ENCODE data around the gene FKBP1B. TPM values are rescaled to one million over a fixed set of nuclear protein-coding genes. Genes with fewer than 3 reads are reported as not detected.
A peak's percentile ranks its signal among the peaks of the same experiment; 100 is the strongest.
"Not testable (repeated sequence)": the region's sequence is repeated elsewhere in the genome, so short reads cannot be mapped to it uniquely, and the experiment has no call there.

FKBP1B gene
- polyA plus RNA-seq, 1 donor, result 10.0 TPM

DNA sequence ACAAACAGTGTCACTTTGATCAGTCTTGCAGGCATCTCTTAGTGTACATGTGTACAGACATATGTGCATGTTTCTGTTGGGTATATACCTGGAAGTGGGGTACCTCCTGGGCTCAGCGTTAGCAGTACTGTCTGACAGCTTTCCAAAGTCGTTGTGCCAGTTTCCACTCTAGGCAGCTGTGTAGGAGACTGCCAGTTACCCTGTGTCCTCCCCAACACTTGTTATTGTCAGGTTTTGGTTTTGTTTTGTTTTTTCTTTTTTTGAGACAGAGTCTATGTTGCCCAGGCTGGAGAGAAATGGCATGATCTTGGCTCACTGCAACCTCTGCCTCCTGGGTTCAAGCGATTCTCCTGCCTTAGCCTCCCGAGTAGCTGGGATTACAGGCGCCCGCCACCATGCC is 6.2 kb downstream of the FKBP1B start:
- DNase-seq, result no peak

DNA sequence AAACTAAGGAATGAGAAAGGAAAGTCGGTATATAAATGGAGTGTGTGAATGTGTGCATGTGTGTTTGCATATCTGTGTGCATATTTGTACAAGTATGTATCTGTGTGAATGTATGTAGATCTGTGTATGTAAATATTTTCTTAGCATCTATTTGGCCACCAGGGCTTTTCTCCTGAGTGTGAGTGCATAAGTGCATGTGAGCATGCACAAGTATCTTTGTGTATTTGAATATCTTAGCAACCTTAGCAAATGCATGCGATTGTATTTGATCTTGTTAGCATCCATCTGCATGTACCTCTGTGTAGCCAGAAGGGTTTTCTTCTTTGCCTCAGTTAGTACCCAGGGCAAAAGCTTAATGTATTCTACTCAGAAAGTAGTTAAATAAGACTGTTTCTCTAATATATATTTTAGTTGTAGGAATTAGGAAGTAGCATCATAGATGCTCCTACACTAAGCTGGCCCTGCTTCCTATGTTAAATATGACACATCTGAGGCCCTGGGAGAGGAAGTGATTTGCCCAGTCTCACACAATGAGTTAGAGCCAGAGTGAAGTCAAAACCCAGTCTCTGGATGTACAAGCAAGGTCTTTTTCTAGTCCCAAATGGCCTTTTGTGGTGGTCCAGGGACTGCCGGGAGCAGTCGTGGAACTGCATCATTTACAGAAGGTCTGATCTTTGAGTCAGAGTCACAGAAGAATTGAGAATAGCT is 9.2 kb downstream of the FKBP1B start:
- no peak for DNase-seq

DNA sequence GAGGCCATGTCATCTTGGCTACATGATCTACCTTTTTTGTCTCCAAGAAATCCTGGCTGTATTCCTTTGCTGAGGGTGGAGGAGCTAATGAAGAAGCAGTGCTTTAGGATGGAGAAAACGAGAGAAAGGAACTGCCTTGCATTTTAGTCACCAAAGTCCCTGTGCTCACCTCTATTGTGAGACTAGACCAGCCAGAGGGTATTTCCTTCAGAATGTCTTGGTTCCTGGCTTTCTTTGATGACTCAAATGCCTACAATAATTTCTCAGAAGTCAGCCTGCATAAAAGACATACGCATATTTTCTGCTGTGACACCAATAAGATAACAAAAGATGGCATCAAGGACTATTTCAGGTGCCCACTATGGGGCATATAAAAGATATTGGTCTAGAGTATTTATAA is 15.8 kb downstream of the FKBP1B start:
- no peak for DNase-seq

DNA sequence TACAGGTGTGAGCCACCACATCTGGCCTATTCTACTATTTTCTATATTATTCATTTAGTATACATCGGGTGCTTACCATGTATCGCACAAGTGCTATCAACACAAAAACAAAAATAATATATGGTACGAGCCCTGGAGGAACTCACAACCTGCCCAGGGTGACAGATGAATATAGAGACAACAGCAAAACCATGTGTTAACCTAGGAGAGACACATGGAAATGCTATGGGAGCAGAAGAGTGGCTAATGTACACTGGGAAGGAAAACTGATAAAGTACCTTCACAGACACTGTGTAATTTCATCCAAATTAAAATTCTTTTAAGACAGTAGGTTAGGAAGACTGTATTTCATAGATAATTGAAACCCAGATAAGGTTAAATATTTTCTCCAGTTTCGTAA is 22.7 kb downstream of the FKBP1B start:
- no peak for DNase-seq

DNA sequence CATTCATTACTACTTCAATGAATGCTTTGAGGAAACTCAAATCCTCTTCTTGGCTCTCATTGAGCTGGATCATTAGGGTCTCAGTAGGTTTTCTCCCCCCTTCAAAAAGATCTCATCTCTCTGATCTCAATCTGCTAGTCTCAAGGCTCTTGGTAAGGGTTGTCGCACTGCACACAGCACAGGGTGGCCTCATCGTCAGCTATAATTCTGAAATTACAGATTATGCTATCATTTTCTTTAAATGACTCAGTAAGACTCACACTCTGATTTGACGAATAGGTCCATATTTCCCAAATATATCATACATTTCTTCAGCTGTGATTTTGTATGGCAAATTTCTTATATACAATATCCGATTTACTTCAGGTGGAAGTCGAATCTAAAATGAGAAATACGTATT is 24.3 kb downstream of the FKBP1B start:
- DNase-seq, result no peak

DNA sequence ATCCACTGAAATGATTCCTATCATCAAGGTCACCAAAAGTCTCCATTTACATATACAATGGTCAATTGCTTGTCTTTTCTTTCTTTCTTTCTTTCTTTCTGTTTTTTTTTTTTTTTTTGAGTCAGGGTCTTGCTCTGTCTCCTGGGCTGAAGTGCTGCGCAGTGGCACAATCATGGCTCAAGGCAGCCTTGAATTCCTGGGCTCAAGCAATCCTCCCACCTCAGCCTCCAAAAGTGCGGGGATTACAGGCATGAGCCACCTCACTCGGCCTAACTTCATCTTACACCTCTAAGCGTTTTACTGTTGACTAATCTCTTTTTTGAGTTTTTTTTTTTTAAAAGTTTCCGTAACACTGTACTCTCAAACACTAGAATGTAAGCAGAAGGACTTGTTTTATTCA is 25.7 kb downstream of the FKBP1B start:
- no peak for DNase-seq

DNA sequence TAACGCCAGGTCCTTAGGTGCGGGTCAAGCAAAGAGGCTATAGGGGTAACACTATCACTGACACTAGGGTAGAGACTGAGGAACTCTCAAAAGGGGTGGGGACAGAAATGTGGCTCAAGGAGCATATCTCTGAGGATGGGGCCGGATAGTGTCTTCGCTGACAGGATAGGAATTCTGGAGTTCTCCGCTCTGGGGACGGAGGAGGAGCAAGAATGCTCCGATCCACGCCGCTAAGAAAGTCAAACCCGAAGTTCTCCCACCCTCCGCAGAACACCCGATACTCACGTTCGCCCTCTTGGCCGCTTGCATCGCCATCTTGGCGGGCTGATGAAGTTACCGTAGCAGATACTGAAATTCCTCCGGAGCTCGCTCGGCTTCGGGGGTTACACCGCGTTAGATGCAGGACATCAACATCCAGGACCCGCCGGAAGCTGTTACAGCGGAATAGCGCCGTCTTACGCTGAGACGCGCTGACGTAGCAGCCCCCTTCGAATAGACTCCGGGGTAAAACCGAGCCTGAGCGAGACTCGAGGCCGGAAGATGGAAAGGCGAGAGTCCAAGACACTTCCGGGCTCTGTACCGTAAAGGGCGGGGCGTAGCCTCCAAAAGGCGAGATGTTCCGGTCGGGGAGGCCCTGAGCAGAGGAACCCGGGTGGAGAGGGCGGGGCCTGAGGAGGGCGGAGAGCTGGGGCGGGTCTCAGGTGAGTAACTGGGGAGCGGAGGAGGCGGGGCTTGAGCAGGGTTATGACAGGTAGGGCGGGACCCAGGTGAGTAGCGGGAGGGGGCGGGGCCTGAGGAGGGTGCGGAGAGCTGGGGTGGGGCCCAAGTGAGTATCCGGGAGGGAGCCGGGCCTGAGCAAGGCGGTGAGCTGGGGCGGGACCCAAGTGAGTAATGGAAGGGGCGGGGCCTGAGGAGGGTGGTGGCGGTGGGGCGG is 26.6 kb downstream of the FKBP1B start, which contains the start of gene SF3B6:
Gene SF3B6, minus strand, starts transcription at position 412 of the 934 bp plus-strand sequence. Its CDS starts 97 bp downstream, at position 315.
- DNase-seq, result peak; percentile 99

DNA sequence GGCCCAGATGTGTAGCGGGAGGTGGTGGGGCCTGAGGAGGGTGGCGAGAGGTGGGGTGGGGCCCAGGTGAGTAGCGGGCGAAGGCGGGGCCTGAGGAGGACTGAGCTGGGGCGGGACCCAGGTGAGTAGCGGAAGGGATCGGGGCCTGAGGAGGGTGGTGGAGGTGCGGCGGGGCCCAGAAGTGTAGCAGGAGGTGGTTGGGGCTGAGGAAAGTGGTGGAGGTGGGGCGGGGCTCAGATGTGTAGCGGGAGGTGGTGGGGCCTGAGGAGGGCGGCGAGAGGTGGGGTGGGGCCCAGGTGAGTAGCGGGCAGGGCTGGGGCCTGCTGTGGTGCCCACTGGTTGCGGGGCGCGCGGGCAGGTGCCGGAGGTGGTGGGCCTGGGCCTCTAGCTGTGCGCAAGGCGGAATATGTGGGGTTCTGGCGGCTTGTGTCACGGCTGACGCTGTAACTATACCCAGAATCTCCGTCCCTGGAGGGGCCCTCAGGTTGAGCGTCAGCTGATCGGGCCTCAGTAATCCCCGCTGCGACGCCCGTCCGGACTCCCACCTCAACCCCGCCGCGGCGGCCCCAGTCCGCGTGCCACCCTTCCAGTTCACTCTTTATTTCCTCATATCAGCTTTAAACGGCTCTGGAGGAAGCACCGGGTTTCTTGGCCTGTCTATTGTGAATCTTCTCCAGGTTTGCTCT is 27.5 kb downstream of the FKBP1B start:
- DNase-seq, result no peak

DNA sequence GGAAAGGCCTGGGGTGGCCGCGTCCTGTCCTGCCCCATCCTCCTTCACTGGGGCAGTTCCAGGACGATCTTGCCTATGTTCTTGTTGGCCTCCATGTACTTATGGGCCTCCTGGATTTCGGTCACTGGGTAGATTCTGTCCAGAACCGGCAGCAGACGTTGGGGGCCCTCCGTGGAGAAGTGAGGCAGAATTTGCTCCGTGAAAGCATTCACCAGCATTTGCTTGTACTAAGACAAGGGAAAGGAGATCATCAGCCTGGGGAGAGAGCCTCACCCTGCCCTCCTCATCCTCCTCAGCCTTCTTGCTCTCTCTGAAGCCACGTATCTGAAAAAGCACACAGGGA is 28.0 kb downstream of the FKBP1B start:
- DNase-seq, result no peak

DNA sequence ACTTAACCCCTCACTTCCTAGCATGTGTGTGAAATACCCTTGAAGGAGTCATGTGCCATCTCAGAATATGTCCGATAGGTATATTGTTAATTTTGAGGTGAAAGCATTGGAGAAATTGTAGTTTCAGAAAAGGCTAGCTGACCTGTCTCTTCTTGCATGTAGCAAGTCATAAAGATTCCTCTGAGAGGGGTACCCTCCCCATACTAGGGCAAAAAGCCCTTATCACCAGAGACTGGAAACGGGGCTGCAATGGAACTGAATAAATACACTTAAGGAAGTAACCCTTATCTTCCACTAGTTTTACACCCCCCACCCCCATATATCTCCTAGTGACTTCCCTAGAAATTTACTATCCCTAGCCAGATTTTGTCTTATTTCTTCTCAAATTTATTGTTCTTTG is 28.3 kb downstream of the FKBP1B start:
- DNase-seq, result no peak

DNA sequence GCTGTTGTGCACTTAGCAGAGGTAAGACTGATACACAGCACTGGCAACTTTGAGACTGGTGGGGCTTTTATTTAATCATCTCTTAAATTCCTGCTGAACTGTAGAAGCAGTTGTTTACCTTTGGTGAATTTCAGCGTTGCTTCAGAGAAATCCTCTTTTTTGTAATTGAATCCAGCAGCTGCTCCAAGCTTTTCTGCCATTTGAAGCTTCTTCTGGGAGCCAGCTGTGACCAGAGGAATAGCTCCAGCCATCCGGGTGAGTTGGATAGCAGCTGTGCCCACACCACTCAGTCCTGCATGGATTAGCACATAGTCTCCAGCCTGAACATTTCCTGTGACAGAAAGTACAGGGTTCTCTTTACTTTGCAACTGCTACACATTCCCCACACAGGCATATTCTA is 31.2 kb downstream of the FKBP1B start:
- no peak for DNase-seq

DNA sequence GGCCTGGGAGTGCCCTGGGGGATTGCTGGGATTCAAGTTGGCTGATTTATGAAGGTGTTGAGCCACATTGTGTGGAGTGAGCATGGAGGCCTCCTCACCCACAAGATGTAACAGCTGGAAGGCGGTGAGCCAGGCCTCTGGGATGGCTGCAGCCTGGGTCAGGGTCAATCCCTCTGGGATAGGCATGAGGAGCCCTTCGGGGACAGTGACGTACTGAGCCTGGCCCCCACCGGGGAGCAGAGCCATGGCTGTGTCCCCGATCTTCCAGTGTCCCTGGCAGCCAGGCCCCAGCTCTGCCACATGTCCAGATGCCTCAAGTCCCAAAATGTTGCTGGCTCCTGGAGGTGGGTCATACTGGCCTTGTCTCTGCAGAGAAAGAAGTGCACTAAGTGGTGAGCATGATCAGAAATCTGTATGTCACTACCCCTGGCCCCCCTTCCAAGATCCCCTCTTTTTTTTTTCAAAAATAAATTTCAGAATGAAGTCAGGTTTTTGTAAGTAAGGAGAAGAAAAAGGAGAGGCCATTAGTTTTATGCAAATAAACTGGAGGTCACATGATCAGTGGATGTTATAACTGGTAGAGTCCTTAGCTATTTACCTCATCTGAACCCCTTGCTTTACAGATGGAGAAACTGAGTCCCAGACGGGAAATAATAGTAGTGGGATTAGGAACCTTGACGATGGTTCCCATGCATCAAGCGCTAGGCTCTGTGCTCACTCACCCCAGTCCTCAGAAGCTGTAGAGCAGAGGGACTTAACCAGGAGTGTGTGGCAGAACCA is 33.4 kb downstream of the FKBP1B start:
- DNase-seq, result no peak

DNA sequence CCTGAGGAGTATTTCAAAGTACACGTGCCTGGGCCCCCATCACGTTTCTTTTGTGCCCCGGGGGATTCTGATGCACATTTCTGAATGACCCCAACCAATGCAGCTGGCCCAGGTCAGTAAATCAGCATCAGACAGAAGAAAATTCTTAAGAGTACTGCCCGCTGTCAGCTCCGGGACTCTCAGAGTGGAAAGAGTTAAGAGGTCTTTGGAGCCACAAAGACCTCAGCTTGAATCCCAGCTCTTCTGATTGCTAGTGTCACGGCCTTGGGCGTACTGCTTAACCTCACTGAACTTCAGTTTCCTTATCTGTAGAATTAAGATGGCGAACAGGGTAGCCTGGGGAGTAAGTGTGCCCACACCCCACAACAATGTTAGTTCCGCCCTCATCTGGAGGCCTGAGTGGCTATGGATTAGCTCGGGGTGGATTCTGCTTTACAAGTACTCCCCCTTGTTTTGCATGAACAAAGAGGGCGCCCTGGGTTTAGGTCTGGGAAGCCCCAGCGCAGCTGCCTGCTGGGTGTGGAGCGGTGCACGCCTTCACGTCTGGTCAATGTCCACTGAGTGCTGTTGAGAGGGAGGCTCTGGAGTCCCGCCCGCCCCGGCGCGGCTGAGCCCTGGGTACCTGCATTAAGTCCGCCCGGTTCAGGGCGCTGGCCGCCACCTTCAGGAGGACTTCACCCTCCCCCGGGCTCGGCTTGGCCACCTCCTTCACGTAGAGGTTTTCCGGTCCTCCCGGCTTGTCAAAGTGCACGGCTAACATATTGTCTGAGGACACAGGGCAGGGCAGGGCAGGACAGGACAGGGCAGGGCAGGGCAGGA is 34.2 kb downstream of the FKBP1B start:
- peak; percentile 63 for DNase-seq

DNA sequence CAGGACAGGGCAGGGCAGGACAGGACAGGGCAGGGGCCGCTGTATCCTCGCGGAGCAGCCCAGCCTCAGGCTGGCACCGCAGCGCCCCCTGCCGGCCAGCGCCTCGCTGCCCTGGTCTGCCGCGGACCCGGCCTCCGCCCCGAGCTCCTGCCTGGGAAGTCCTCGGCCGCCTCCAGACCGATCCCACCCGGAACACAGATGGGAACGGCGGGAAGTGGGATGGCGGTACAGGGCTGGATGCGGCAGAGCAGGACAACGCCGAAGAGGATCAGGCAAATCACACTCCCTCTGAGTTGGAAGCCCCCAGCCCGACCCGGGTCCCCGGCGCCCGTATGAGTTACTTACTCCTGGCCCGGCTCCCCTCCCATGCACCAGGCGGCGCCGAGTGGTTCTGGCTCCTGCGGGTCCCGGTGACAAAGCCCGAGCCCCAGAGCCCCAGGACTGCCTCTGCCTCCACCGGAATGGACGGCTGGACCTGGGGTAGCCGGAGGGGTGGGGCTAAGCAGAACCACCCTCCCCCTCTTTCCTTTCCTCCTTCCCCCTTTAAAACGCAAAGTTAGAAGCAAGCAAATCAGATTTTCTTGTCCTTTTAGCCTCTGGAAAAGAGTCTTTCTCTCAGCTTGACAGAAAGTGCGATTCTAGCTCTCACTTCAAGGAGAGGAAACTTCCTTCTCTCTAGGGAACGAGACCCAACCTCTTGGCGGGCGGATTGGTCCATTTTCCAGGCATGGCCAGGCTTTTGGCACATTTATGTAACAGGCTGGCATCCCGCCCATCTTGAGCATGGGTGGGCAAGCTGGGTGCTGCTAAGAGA is 35.1 kb downstream of the FKBP1B start, which contains the start of gene TP53I3:
Gene TP53I3, minus strand, starts transcription at position 449 of the 814 bp plus-strand sequence. CDS start 508 bp downstream, outside the sequence.
- DNase-seq, result peak; percentile 89

DNA sequence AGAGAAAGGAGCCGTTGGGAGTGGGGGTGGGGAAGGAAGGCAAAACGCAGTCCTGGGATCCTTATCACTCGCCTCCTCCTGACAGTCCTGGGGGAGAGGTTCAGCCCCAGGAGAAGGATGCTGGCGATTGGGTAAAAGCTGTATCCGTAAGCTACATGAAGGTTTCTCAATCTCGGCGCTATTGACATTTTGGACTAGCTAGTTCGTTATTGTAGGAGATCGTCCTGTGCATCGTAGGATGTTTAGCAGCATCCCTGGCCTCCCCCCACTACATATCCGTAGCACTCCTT is 35.6 kb downstream of the FKBP1B start:
- no peak for DNase-seq

DNA sequence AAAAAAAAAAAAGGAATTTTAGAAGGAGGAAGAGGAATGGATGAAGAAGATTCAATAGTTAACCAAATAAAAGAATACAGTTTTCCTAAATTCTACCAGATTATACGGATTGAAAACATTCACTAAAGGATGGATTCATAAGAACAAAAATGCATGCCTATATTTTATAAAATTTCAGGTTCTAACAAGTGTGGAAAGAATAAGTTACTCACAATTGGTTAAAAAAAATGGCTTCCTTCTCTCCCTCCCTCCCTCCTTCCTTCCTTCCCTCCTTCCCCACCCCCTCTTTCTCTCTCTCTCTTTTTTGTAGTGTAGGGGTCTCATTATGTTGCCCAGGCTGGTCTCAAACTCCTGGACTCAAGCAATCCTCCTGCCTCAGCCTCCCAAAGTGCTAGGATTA is 36.7 kb downstream of the FKBP1B start:
- no peak for DNase-seq

DNA sequence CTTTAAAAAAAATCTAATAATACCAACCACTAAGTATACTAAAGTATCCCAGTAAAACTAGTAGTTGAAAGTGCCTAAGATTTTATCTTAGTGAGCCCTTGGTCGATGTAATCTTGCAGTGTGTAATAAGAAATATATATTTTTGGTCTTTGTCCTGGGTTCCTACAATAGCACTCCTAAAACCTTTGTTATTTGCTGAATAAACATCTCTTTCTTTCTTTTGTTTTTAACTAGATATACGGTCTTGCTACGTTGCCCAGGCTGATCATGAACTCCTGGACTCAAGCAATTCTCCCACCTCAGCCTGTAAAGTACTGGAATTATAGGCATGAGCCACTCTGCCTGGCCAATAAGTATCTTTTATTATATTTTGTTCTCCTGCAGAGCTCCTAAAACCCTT is 37.5 kb downstream of the FKBP1B start:
- DNase-seq, result no peak

DNA sequence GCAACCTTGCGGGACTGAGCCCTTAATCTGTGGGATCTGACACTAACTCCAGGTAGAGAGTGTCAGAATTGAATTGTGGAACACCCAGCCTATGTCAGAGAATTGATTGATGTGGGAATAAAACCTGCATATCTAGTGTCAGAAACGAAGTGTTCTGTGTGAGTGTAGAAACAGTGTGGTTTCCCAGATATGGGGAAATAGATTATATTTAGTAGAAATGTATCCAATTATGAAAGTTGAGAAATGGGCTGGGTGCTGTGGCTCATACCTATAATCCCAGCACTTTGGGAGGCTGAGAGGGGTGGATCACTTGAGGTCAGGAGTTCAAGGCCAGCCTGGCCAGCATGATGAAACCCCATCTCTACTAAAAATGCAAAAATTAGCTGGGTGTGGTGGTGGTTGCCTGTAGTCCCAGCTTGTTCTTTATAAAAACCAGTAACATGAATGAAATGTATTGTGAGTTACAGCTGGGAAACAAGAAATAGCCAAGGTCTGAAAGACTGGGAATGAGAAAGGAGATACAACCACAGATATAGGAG is 39.3 kb downstream of the FKBP1B start:
- DNase-seq, result no peak

DNA sequence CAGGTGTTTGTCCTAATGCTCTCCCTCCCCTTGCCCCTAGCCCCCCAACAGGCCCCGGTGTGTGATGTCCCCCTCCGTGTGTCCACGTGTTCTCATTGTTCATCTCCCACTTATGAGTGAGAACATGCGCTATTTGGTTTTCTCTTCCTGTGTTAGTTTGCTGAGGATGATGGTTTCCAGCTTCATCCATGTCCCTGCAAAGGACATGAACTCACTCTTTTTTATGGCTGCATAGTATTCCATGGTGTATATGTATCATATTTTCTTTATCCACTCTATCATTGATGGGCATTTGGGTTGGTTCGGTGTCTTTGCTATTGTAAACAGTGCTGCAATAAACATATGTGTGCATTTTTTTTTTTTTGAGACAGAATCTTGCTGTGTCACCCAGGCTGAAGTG is 43.7 kb downstream of the FKBP1B start:
- DNase-seq, result not testable (repeated sequence)

DNA sequence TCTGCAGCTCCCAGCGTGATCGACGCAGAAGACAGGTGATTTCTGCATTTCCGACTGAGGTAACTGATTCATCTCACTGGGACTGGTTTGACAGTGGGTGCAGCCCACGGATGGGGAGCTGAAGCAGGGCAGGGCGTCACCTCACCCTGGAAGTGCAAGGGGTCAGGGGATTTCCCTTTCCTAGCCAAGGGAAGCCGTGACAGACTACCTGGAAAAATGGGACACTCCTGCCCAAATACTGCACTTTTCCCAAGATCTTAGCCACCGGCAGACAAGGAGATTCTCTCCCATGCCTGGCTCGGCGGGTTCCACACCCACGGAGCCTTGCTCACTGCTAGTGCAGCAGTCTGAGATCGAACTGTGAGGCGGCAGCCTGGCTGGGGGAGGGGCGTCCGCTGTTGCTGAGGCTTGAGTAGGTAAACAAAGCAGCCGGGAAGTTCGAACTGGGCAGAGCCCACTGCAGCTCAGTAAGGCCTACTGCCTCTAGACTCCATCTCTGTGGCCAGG is 45.7 kb downstream of the FKBP1B start:
- not testable (repeated sequence) for DNase-seq
